Measurements from ENCODE around the gene BFSP1. TPM values are rescaled to one million over a fixed set of nuclear protein-coding genes. Genes with fewer than 3 reads are reported as not detected.

BFSP1 gene
- total and polyA plus RNA-seq, 2 experiments from 2014 or later, result 2.7 to 4.9 TPM

DNA sequence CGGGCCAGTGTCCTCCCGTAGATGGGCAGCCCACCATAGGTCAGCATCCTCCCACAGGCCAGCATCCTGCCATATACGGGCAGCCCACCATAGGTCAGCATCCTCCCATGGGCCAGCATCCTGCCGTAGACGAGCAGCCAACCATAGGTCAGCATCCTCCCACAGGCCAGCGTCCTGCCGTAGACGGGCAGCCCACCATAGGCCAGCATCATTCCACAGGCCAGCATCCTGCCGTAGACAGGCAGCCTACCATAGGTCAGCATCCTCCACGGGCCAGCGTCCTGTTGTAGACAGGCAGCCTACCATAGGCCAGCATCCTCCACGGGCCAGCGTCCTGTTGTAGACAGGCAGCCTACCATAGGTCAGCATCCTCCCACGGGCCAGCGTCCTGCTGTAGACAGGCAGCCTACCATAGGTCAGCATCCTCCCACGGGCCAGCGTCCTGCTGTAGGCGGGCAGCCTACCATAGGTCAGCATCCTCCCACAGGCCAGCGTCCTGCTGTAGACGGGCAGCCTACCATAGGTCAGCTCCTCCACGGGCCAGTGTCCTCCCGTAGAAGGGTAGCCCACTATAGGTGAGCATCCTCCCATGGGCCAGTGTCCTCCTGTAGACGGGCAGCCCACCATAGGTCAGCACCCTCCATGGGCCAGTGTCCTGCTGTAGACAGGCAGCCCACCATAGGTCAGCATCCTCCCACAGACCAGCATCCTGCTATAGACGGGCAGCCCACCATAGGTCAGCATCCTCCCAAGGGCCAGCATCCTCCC is 62.9 kb downstream of the BFSP1 start:
- peaks cover 4% of the 10 kb centered on the region for H3K27me3 Mint-ChIP-seq (ENCODE audit: insufficient read depth, low read depth, poor library complexity)
- no peak overlapping the region for H3K27ac ChIP-seq (ENCODE audit: low read depth)
- H3K27ac Mint-ChIP-seq, result no peak overlapping the region
- H3F3A ChIP-seq (replicated peaks; ENCODE audit: low read depth), result no peaks in the 10 kb centered on the region
- H3K9me3 Mint-ChIP-seq, result no peaks in the 10 kb centered on the region
- no peak overlapping the region for H2AFZ ChIP-seq
- H4K20me1 ChIP-seq (replicated peaks; ENCODE audit: insufficient read depth), result no peaks in the 10 kb centered on the region
- no peaks in the 10 kb centered on the region for H3K27me3 ChIP-seq (ENCODE audit: insufficient read depth)
- no peaks in the 10 kb centered on the region for H3K36me3 ChIP-seq (ENCODE audit: insufficient read depth)
- peaks cover 3% of the 10 kb centered on the region; the same call in 2 of the 3 replicates for H3K4me1 Mint-ChIP-seq
- peaks cover 4% of the 10 kb centered on the region; the same call in 1 of the 2 replicates for H3K9me2 ChIP-seq (ENCODE audit: insufficient read depth)
- no peak overlapping the region for H3K4me3 ChIP-seq
- ATAC-seq (no peak), DNase-seq (ENCODE audit: low spot score) (no peak)
- H3K4me2 ChIP-seq, result no peak overlapping the region
- H3K4me3 Mint-ChIP-seq, result no peak overlapping the region
- no peaks in the 10 kb centered on the region for H3K4me1 ChIP-seq (ENCODE audit: insufficient read depth)
- TF ChIP-seq CREB1 (CRISPR knock-in tag; IDR thresholded peaks at IDR 0.05; ENCODE audit: low read depth), result no peak
- TF ChIP-seq, protein P1, sequence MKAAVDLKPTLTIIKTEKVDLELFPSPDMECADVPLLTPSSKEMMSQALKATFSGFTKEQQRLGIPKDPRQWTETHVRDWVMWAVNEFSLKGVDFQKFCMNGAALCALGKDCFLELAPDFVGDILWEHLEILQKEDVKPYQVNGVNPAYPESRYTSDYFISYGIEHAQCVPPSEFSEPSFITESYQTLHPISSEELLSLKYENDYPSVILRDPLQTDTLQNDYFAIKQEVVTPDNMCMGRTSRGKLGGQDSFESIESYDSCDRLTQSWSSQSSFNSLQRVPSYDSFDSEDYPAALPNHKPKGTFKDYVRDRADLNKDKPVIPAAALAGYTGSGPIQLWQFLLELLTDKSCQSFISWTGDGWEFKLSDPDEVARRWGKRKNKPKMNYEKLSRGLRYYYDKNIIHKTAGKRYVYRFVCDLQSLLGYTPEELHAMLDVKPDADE (IDR thresholded peaks at IDR 0.05), result no peak
- TF ChIP-seq STAT1 (IDR thresholded peaks at IDR 0.05; ENCODE audit: unreplicated experiment), result no peak
- TF ChIP-seq EZH2 (IDR thresholded peaks at IDR 0.05; ENCODE audit: low read depth, unreplicated experiment), result no peak
- no peak for TF ChIP-seq NANOG (IDR thresholded peaks at IDR 0.05; ENCODE audit: borderline replicate concordance)
- TF ChIP-seq, protein P2, sequence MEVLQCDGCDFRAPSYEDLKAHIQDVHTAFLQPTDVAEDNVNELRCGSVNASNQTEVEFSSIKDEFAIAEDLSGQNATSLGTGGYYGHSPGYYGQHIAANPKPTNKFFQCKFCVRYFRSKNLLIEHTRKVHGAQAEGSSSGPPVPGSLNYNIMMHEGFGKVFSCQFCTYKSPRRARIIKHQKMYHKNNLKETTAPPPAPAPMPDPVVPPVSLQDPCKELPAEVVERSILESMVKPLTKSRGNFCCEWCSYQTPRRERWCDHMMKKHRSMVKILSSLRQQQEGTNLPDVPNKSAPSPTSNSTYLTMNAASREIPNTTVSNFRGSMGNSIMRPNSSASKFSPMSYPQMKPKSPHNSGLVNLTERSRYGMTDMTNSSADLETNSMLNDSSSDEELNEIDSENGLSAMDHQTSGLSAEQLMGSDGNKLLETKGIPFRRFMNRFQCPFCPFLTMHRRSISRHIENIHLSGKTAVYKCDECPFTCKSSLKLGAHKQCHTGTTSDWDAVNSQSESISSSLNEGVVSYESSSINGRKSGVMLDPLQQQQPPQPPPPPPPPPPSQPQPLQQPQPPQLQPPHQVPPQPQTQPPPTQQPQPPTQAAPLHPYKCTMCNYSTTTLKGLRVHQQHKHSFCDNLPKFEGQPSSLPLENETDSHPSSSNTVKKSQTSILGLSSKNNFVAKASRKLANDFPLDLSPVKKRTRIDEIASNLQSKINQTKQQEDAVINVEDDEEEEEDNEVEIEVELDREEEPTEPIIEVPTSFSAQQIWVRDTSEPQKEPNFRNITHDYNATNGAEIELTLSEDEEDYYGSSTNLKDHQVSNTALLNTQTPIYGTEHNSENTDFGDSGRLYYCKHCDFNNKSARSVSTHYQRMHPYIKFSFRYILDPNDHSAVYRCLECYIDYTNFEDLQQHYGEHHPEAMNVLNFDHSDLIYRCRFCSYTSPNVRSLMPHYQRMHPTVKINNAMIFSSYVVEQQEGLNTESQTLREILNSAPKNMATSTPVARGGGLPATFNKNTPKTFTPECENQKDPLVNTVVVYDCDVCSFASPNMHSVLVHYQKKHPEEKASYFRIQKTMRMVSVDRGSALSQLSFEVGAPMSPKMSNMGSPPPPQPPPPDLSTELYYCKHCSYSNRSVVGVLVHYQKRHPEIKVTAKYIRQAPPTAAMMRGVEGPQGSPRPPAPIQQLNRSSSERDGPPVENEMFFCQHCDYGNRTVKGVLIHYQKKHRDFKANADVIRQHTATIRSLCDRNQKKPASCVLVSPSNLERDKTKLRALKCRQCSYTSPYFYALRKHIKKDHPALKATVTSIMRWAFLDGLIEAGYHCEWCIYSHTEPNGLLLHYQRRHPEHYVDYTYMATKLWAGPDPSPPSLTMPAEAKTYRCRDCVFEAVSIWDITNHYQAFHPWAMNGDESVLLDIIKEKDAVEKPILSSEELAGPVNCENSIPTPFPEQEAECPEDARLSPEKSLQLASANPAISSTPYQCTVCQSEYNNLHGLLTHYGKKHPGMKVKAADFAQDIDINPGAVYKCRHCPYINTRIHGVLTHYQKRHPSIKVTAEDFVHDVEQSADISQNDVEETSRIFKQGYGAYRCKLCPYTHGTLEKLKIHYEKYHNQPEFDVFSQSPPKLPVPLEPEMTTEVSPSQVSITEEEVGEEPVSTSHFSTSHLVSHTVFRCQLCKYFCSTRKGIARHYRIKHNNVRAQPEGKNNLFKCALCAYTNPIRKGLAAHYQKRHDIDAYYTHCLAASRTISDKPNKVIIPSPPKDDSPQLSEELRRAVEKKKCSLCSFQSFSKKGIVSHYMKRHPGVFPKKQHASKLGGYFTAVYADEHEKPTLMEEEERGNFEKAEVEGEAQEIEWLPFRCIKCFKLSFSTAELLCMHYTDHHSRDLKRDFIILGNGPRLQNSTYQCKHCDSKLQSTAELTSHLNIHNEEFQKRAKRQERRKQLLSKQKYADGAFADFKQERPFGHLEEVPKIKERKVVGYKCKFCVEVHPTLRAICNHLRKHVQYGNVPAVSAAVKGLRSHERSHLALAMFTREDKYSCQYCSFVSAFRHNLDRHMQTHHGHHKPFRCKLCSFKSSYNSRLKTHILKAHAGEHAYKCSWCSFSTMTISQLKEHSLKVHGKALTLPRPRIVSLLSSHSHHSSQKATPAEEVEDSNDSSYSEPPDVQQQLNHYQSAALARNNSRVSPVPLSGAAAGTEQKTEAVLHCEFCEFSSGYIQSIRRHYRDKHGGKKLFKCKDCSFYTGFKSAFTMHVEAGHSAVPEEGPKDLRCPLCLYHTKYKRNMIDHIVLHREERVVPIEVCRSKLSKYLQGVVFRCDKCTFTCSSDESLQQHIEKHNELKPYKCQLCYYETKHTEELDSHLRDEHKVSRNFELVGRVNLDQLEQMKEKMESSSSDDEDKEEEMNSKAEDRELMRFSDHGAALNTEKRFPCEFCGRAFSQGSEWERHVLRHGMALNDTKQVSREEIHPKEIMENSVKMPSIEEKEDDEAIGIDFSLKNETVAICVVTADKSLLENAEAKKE (CRISPR knock-in tag; IDR thresholded peaks at IDR 0.05), result no peak
- TF ChIP-seq ZNF331 (CRISPR knock-in tag; IDR thresholded peaks at IDR 0.05; ENCODE audit: low read depth), result no peak
- TF ChIP-seq ZNF114 (CRISPR knock-in tag; IDR thresholded peaks at IDR 0.05), result no peak
- TF ChIP-seq EZH2phosphoT487 (IDR thresholded peaks at IDR 0.05; ENCODE audit: unreplicated experiment), result no peak
- TF ChIP-seq, protein P3, sequence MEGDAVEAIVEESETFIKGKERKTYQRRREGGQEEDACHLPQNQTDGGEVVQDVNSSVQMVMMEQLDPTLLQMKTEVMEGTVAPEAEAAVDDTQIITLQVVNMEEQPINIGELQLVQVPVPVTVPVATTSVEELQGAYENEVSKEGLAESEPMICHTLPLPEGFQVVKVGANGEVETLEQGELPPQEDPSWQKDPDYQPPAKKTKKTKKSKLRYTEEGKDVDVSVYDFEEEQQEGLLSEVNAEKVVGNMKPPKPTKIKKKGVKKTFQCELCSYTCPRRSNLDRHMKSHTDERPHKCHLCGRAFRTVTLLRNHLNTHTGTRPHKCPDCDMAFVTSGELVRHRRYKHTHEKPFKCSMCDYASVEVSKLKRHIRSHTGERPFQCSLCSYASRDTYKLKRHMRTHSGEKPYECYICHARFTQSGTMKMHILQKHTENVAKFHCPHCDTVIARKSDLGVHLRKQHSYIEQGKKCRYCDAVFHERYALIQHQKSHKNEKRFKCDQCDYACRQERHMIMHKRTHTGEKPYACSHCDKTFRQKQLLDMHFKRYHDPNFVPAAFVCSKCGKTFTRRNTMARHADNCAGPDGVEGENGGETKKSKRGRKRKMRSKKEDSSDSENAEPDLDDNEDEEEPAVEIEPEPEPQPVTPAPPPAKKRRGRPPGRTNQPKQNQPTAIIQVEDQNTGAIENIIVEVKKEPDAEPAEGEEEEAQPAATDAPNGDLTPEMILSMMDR (conservative IDR thresholded peaks at IDR 0.05; ENCODE audit: low read depth in 2 of 2), result no peak
- no peak for TF ChIP-seq JUNB (IDR thresholded peaks at IDR 0.05; ENCODE audit: unreplicated experiment)
- no peak for TF ChIP-seq POLR2AphosphoS5 (IDR thresholded peaks at IDR 0.05; ENCODE audit: low read depth)
- no peaks in the 10 kb centered on the region for H3K79me2 ChIP-seq (replicated peaks; ENCODE audit: insufficient read depth)
- H3K36me3 Mint-ChIP-seq (ENCODE audit: low read depth), result no peaks in the 10 kb centered on the region
